A549 (cell line): ENCODE measurements around the gene SLC26A5. TPM values are rescaled to one million over a fixed set of nuclear protein-coding genes. Genes with fewer than 3 reads are reported as not detected.

ENCODE experiments used
- ATAC-seq, 2 experiments: fragments of 200-7000 bp in 1 of 2; fragments of >200 bp in 1 of 2; cut with Nextera tagmentation in 1 of 2; cut with Tn5 transposase in 1 of 2; 3 replicates each; pipeline versions ENCODE4 v1.8.0 to v1.9.1; 2018 to 2020; ENCODE audit warnings: mild to moderate bottlenecking in 1 of 2, moderate library complexity in 1 of 2
- CTCF ChIA-PET: fragments of 300-600 bp; sonication (Branson Sonifier 250); formaldehyde crosslinking; extraction: SDS; loops from one replicate; lab custom pipeline; 2021; ENCODE audit warnings: antibody characterized with exemption, inconsistent platforms; lab: Yijun Ruan, JAX
- POLR2A ChIA-PET: fragments of 350-600 bp; formaldehyde crosslinking; extraction: SDS; loops from one replicate; lab custom pipeline; 2021; ENCODE audit warnings: antibody characterized with exemption, inconsistent platforms; lab: Yijun Ruan, JAX
- DNase-seq, 2 experiments: peaks; one replicate each; pipeline versions ENCODE4 v3.0.0 to v3.0.0-alpha.2; 2011 to 2016; ENCODE audit warnings: low read depth in 1 of 2, low spot score in 1 of 2
- FAIRE-seq: peaks from 2 replicates; lab custom pipeline; 2011; peaks lifted over from hg19 to GRCh38; lab: Jason Lieb, UNC
- H3K27ac ChIP-seq, 2 experiments: fragments of >200 bp; sonication (Bioruptor Twin); formaldehyde crosslinking; 3 replicates each; pipeline ENCODE4 v1.5.1; 2016 to 2017
- H3K4me1 ChIP-seq: fragments of >200 bp; sonication (Bioruptor Twin); formaldehyde crosslinking; 3 replicates; pipeline ENCODE4 v1.6.1; 2016
- H3K4me2 ChIP-seq: fragments of >200 bp; sonication (Bioruptor Twin); formaldehyde crosslinking; 3 replicates; pipeline ENCODE4 v1.6.1; 2016
- H3K4me3 ChIP-seq: fragments of >200 bp; sonication (Bioruptor Twin); formaldehyde crosslinking; 3 replicates; pipeline ENCODE4 v1.5.1; 2016
- H3K9me3 ChIP-seq: fragments of >200 bp; sonication (Bioruptor Twin); formaldehyde crosslinking; 3 replicates; pipeline ENCODE4 v1.6.1; 2016
- BHLHE40 ChIP-seq: IDR thresholded peaks from 2 replicates; pipeline ENCODE4 v1.6.1; 2012; ENCODE audit warnings: low read depth, low read length, inconsistent platforms
- CBX2 ChIP-seq: fragments of 200-600 bp; sonication (generic); IDR thresholded peaks from 2 replicates; pipeline ENCODE4 v1.6.1; 2016; ENCODE audit warnings: low read depth, mild to moderate bottlenecking, borderline replicate concordance
- CHD2 ChIP-seq: fragments of 150-350 bp; IDR thresholded peaks from 2 replicates; pipeline ENCODE4 v1.6.1; 2014; ENCODE audit warnings: low read length; ENCODE audit not compliant: partially characterized antibody
- CHD4 ChIP-seq: fragments of 200-600 bp; sonication (generic); IDR thresholded peaks from 2 replicates; pipeline ENCODE4 v1.6.1; 2016; ENCODE audit warnings: antibody characterized with exemption, mild to moderate bottlenecking, borderline replicate concordance
- EHF ChIP-seq: fragments of 250-450 bp; sonication (Bioruptor Pico); IDR thresholded peaks from 2 replicates; pipeline ENCODE4 v1.5.0; 2020; ENCODE audit warnings: mild to moderate bottlenecking
- EHMT2 ChIP-seq: fragments of 200-600 bp; sonication (generic); IDR thresholded peaks from 2 replicates; pipeline ENCODE4 v1.6.1; 2016; ENCODE audit warnings: antibody characterized with exemption, low read depth, mild to moderate bottlenecking, moderate library complexity
- ESRRA ChIP-seq: fragments of 150-350 bp; IDR thresholded peaks from 2 replicates; pipeline ENCODE4 v1.6.1; 2014; ENCODE audit warnings: mild to moderate bottlenecking, low read length, borderline replicate concordance
- HDAC2 ChIP-seq: fragments of 200-600 bp; sonication (generic); IDR thresholded peaks from 2 replicates; pipeline ENCODE4 v1.6.1; 2016
- HEYL ChIP-seq: fragments of 250-450 bp; sonication (Bioruptor Pico); IDR thresholded peaks from 2 replicates; pipeline ENCODE4 v1.8.0; 2021; ENCODE audit warnings: mild to moderate bottlenecking, moderate library complexity
- JUN ChIP-seq, 2 experiments: fragments of >200 bp; sonication (Bioruptor Twin); formaldehyde crosslinking; IDR thresholded peaks; 2 replicates in 1 of 2; 3 replicates in 1 of 2; pipeline ENCODE4 v1.6.1; 2016 to 2017
- MAFK ChIP-seq: fragments of 450-650 bp; IDR thresholded peaks from 2 replicates; pipeline ENCODE4 v1.6.1; 2014; ENCODE audit not compliant: partially characterized antibody
- MAZ ChIP-seq: fragments of 150-350 bp; IDR thresholded peaks from 2 replicates; pipeline ENCODE4 v1.6.1; 2014; ENCODE audit warnings: antibody characterized with exemption, low read depth, low read length, borderline replicate concordance
- POLR2A ChIP-seq: IDR thresholded peaks from 2 replicates; pipeline ENCODE4 v1.6.1; 2012; ENCODE audit warnings: mild to moderate bottlenecking, low read length
- WGBS: methylation state at CpG from one replicate; pipeline ENCODE4 v1.1.6; 2017; ENCODE audit errors: missing lambda C conversion rate; 5-methylcytosine and 5-hydroxymethylcytosine counted together
- polyA plus RNA-seq, 4 experiments: library from polyadenylated mRNA; depleted of rRNA in 3 of 4; stranded (reverse); fragments of >200 nt; fragmentation: RNase III in 1 of 4; extraction: RNeasy Plus Mini Kit Qiagen cat#74134 plus additional on column Dnase treatment in 1 of 4; gene quantifications; 2 replicates in 3 of 4; 3 replicates in 1 of 4; pipeline ENCODE4 v1.2.3, GENCODE V29; 2011 to 2017
- TF ChIP-seq, protein P1 (sequence below): fragments of 200-600 bp; sonication (generic); IDR thresholded peaks from 2 replicates; pipeline ENCODE4 v1.6.1; 2016; ENCODE audit warnings: antibody characterized with exemption, mild to moderate bottlenecking, moderate library complexity
- TF ChIP-seq, protein P2 (sequence below): fragments of 250-450 bp; sonication (Bioruptor Pico); IDR thresholded peaks from 2 replicates; pipeline ENCODE4 v1.5.0; 2021; ENCODE audit warnings: mild to moderate bottlenecking, moderate library complexity, borderline replicate concordance
- TF ChIP-seq, protein P3 (sequence below): IDR thresholded peaks from 2 replicates; pipeline ENCODE4 v1.6.1; 2012

SLC26A5 gene
- polyA plus RNA-seq, 2 of the 4 experiments (the other 2 are of a cell fraction): not detected

DNA sequence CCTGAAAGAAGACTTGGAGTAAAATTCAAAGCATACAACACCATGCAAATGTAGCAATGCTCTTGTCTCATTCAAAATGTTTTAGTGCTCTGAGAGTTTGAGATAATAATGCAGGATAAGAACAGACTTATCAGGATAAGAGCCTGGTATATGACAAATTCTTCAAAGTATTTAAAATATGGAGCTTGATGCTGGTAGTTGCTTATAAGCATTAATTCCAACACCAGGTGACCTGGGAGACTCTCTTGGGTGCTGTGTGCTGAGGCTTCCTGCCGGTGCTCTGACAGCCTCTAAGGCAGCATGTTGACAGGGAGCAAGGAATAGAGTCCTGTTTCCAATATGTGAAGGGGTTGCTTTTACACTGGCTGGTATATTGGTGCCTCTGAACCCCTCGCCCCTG lies 34.8 kb upstream of the SLC26A5 start (continued):
- TF ChIP-seq, protein P1, sequence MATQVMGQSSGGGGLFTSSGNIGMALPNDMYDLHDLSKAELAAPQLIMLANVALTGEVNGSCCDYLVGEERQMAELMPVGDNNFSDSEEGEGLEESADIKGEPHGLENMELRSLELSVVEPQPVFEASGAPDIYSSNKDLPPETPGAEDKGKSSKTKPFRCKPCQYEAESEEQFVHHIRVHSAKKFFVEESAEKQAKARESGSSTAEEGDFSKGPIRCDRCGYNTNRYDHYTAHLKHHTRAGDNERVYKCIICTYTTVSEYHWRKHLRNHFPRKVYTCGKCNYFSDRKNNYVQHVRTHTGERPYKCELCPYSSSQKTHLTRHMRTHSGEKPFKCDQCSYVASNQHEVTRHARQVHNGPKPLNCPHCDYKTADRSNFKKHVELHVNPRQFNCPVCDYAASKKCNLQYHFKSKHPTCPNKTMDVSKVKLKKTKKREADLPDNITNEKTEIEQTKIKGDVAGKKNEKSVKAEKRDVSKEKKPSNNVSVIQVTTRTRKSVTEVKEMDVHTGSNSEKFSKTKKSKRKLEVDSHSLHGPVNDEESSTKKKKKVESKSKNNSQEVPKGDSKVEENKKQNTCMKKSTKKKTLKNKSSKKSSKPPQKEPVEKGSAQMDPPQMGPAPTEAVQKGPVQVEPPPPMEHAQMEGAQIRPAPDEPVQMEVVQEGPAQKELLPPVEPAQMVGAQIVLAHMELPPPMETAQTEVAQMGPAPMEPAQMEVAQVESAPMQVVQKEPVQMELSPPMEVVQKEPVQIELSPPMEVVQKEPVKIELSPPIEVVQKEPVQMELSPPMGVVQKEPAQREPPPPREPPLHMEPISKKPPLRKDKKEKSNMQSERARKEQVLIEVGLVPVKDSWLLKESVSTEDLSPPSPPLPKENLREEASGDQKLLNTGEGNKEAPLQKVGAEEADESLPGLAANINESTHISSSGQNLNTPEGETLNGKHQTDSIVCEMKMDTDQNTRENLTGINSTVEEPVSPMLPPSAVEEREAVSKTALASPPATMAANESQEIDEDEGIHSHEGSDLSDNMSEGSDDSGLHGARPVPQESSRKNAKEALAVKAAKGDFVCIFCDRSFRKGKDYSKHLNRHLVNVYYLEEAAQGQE: no peak
- TF ChIP-seq HEYL (no peak), EHF (CRISPR knock-in tag) (no peak)
- TF ChIP-seq, all 56 proteins: peak for 0

DNA sequence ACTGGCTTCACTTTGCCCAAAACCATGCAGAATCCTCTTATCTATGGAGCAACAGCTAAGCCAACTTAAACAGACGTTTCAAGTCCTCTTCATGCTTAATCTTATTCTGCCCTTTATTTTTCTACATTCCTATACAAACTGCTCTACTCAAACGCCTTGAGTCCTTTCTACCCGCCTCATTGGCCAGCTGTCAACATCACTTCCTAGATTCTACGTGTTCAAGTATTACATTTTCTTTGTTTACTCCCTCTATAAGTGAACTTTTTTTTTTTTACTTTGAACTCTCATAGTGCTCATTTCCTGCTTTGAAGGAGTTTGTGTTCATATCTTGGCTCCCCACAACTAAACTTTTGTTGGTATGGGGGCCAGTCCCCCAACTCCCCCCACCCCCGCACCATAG lies 28.9 kb upstream of the SLC26A5 start:
- no peak overlapping the region for H3K4me2 ChIP-seq
- no peak overlapping the region for H3K4me3 ChIP-seq
- no peaks in the 10 kb centered on the region for H3K9me3 ChIP-seq
- no peak overlapping the region for H3K27ac ChIP-seq
- ATAC-seq: no peak
- no peak for DNase-seq
- H3K4me1 ChIP-seq: no peaks in the 10 kb centered on the region
- ChIA-PET POLR2A (no interaction called here), CTCF (interaction anchor here (0.6 kb wide), 2 partner anchors 11 to 1167 kb away, joined by 3 read pairs; no protein-coding TSS in a partner anchor)
- FAIRE-seq: no peak
- no peak for TF ChIP-seq JUN (IDR thresholded peaks at IDR 0.05)
- TF ChIP-seq, protein P2, sequence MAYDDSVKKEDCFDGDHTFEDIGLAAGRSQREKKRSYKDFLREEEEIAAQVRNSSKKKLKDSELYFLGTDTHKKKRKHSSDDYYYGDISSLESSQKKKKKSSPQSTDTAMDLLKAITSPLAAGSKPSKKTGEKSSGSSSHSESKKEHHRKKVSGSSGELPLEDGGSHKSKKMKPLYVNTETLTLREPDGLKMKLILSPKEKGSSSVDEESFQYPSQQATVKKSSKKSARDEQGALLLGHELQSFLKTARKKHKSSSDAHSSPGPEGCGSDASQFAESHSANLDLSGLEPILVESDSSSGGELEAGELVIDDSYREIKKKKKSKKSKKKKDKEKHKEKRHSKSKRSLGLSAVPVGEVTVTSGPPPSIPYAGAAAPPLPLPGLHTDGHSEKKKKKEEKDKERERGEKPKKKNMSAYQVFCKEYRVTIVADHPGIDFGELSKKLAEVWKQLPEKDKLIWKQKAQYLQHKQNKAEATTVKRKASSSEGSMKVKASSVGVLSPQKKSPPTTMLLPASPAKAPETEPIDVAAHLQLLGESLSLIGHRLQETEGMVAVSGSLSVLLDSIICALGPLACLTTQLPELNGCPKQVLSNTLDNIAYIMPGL: no peak
- TF ChIP-seq MAFK: no peak
- TF ChIP-seq, protein P3, sequence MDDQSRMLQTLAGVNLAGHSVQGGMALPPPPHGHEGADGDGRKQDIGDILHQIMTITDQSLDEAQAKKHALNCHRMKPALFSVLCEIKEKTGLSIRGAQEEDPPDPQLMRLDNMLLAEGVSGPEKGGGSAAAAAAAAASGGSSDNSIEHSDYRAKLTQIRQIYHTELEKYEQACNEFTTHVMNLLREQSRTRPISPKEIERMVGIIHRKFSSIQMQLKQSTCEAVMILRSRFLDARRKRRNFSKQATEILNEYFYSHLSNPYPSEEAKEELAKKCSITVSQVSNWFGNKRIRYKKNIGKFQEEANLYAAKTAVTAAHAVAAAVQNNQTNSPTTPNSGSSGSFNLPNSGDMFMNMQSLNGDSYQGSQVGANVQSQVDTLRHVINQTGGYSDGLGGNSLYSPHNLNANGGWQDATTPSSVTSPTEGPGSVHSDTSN: no peak
- no peak for TF ChIP-seq CHD2
- no peak for TF ChIP-seq MAZ
- no peak for TF ChIP-seq ESRRA
- TF ChIP-seq CBX2: no peak
- no peak for TF ChIP-seq EHMT2
- TF ChIP-seq BHLHE40: no peak
- TF ChIP-seq CHD4: no peak
- no peak for TF ChIP-seq POLR2A
- TF ChIP-seq, protein P1: no peak
- no peak for TF ChIP-seq HDAC2
- WGBS: 2% methylated on average over 5 of the region's 5 CpGs
